Bronchial epithelial cell (primary cell): ENCODE measurements around the gene BAG2. TPM values are rescaled to one million over a fixed set of nuclear protein-coding genes. Genes with fewer than 3 reads are reported as not detected.

ENCODE experiments used
- DNase-seq: peaks from one replicate; pipeline ENCODE4 v3.0.0-alpha.2; 2010; ENCODE audit warnings: low read depth
- FAIRE-seq: peaks from 2 replicates; lab custom pipeline; 2011; peaks lifted over from hg19 to GRCh38; lab: Jason Lieb, UNC
- H3K27me3 ChIP-seq: 2 replicates; pipeline ENCODE4 v1.5.1; 2011; ENCODE audit warnings: low read length; ENCODE audit not compliant: control insufficient read depth, insufficient read depth
- H3K36me3 ChIP-seq: 2 replicates; pipeline ENCODE4 v1.5.1; 2011; ENCODE audit warnings: low read length; ENCODE audit not compliant: control insufficient read depth, insufficient read depth
- H3K4me3 ChIP-seq: 2 replicates; pipeline ENCODE4 v1.5.1; 2011; ENCODE audit warnings: mild to moderate bottlenecking, low read depth, low read length, control low read depth
- CTCF ChIP-seq: IDR thresholded peaks from 2 replicates; pipeline ENCODE4 v1.5.1; 2011; ENCODE audit warnings: mild to moderate bottlenecking, moderate library complexity, low read length, control low read depth, inconsistent platforms; ENCODE audit not compliant: insufficient read depth, severe bottlenecking
- total RNA-seq: library from RNA; depleted of rRNA; stranded (reverse); fragments of >200 nt; gene quantifications from 2 replicates; pipeline ENCODE4 v1.2.1, GENCODE V29; 2014

BAG2 gene
- total RNA-seq, 1 donor from 2014 or later = 2.1 TPM

GRCh38 chr6:57190140-57190539 is 18.0 kb downstream of the BAG2 start:
- Histone ChIP-seq H3K36me3 (peaks cover 3% of the 10 kb centered on the region), H3K27me3 (no peaks in the 10 kb centered on the region), H3K4me3 (no peak overlapping the region)
- peak; percentile 22 for TF ChIP-seq CTCF
- FAIRE-seq = no peak
- peak; percentile 22 for DNase-seq

GRCh38 chr6:57193177-57193576 is 21.1 kb downstream of the BAG2 start:
- TF ChIP-seq CTCF = no peak
- FAIRE-seq (no peak), DNase-seq (no peak)
- H3K36me3 ChIP-seq = peaks cover 3% of the 10 kb centered on the region
- H3K4me3 ChIP-seq = no peak overlapping the region
- no peaks in the 10 kb centered on the region for H3K27me3 ChIP-seq

GRCh38 chr6:57195457-57195856 is 23.3 kb downstream of the BAG2 start:
- no peak for TF ChIP-seq CTCF
- DNase-seq (no peak), FAIRE-seq (no peak)
- Histone ChIP-seq H3K36me3 (peaks cover 1% of the 10 kb centered on the region), H3K4me3 (no peak overlapping the region), H3K27me3 (no peaks in the 10 kb centered on the region)

- DNase-seq (no peak), FAIRE-seq (no peak)
- Histone ChIP-seq H3K36me3 (no peaks in the 10 kb centered on the region), H3K4me3 (no peak overlapping the region), H3K27me3 (no peaks in the 10 kb centered on the region)
- TF ChIP-seq CTCF = no peak
These were observed 27.0 kb downstream of the BAG2 start for GRCh38 chr6:57198926-57199636.

GRCh38 chr6:57201718-57202117 is 29.6 kb downstream of the BAG2 start:
- H3K4me3 ChIP-seq = no peak overlapping the region
- TF ChIP-seq CTCF = no peak
- no peak for FAIRE-seq

More at GRCh38 chr6:57201718-57202117, 29.6 kb downstream of the BAG2 start:
- DNase-seq = no peak
- Histone ChIP-seq H3K27me3 (no peaks in the 10 kb centered on the region), H3K36me3 (peaks cover 1% of the 10 kb centered on the region)
